Body of pancreas (tissue), 4 donors: ENCODE results near the gene KCNAB1.

Experiments used
- CTCF ChIP-seq, 7 experiments: fragments of 450-650 bp in 4 of 7; fragments of 200-600 bp in 3 of 7; sonication (generic) in 3 of 7; IDR thresholded peaks; one replicate each; pipeline ENCODE4 v1.5.1; 2016 to 2019; ENCODE audit warnings: antibody characterized with exemption in 7 of 7
- POLR2A ChIP-seq, 3 donors: fragments of 450-650 bp; IDR thresholded peaks; one replicate each; pipeline ENCODE4 v1.6.1; 2016; ENCODE audit warnings: antibody characterized with exemption in 3 of 3, mild to moderate bottlenecking in 2 of 3

DNA sequence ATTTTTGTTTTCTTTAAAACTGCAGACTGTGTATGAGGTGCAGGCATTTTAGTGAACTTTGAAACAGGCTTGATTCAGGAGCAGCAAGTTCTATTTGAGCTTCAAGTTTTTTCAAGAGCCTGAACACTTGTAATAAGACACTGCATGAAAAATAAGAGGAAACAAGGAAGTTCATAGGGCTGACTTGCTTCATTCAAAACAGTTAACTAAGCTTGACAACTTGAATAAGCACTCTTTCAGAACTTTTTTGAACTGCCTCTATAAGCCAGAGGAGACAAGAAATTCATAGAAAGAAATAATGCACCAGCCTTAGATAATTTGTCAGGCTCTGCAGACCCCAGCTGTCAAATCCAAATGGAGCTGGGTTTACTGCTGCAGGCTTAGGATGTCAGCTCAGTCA lies 304.4 kb downstream of the KCNAB1 start:
- no peak for TF ChIP-seq CTCF (IDR thresholded peaks at IDR 0.05)
- no peak for TF ChIP-seq POLR2A (IDR thresholded peaks at IDR 0.05)
